CD4-positive, alpha-beta T cell treated with Interferon gamma for 1 hour (primary cell): ENCODE measurements around the gene TSBP1.
"Not testable (repeated sequence)": the region's sequence is repeated elsewhere in the genome, so short reads cannot be mapped to it uniquely, and the experiment has no call there.

ENCODE experiments used
- DNase-seq: peaks from one replicate; pipeline ENCODE4 v3.0.0-alpha.2; 2020

TSBP1 gene

GRCh38 chr6:32371229-32371628 lies 474 bp downstream of the TSBP1 start:
- no peak for DNase-seq

GRCh38 chr6:32370505-32370904 lies 1.2 kb downstream of the TSBP1 start:
- no peak for DNase-seq

GRCh38 chr6:32369660-32370059 lies 2.0 kb downstream of the TSBP1 start:
- DNase-seq, result no peak

- no peak for DNase-seq
Observed at GRCh38 chr6:32367644-32368043, 4.1 kb downstream of the TSBP1 start.

DNA sequence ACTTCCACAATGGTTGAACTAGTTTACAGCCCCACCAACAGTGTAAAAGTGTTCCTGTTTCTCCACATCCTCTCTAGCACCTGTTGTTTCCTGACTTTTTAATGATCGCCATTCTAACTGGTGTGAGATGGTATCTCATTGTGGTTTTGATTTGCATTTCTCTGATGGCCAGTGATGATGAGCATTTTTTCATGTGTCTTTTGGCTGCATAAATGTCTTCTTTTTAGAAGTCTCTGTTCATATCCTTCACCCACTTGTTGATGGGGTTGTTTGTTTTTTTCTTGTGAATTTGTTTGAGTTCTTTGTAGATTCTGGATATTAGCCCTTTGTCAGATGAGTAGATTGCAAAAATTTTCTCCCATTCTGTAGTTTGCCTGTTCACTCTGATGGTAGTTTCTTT lies 12.5 kb downstream of the TSBP1 start:
- DNase-seq, result not testable (repeated sequence)

DNA sequence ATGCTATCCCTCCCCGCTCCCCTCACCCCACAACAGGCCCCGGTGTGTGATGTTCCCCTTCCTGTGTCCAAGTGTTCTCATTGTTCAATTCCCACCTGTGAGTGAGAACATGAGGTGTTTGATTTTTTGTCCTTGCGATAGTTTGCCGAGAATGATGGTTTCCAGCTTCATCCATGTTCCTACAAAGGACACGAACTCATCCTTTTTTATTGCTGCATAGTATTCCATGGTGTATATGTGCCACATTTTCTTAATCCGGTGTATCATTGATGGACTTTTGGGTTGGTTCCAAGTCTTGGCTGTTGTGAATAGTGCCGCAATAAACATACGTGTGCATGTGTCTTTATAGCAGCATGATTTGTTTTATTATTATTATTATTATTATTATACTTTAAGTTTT lies 13.2 kb downstream of the TSBP1 start:
- DNase-seq, result not testable (repeated sequence)

DNA sequence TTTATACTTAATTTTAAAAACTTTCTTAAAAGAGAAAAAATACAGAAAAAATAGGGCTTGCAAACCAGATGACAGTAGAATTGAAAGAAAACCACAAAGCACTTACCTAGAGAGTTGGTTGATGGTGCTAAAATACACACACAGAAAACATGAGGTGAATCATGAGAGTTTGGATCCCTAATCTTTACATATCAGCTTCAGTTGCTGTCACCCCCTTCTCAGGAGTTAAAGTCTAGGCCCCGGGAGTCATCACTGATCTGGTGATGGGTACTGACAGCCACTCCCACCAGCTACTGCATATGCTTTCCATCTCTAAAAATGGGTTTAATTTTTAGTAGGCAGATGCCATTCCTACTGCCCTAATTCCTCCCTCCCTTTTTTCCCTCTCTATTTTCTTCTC lies 16.7 kb downstream of the TSBP1 start:
- DNase-seq, result no peak

GRCh38 chr6:32353348-32353747 lies 18.4 kb downstream of the TSBP1 start:
- DNase-seq, result no peak

DNA sequence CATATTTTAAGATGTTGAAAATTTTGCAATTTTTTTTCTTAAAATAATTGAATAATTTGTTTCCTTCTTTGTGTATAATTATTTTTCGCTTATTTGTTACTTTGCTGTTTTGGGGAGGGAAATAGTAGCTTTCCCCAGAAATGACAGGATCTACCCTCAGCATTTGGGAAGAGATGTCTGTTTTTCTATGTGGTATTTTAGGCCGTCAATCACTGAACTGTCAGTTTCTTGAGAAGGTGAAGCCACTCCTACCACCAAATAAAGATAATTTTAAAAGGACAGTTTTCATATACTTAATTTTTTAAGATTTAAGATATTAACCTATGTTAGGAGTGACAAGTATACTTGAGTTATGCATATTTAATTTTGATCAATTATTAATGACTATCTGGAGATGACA lies 31.5 kb downstream of the TSBP1 start:
- no peak for DNase-seq

- no peak for DNase-seq
Observed at GRCh38 chr6:32337186-32337805, 34.4 kb downstream of the TSBP1 start.

DNA sequence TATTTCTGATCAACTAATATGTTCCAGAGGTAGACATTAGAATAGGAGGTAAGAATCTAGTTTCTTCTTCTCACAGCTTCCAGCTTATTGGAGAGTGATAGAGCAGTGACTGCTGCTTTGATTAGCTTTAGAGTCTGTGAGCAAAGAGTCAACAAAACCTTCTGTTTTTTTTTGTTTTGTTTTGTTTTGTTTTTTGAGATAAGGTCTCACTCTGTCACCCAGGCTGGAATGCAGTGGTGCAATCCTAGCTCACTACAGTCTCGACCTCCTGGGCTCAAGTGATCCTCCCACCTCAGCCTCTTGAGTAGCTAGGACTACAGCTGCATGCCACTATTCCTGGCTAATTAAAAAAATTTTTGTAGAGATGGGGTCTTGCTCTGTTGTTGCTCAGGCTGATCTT lies 39.3 kb downstream of the TSBP1 start:
- no peak for DNase-seq

GRCh38 chr6:32329141-32329540 lies 42.6 kb downstream of the TSBP1 start:
- no peak for DNase-seq

DNA sequence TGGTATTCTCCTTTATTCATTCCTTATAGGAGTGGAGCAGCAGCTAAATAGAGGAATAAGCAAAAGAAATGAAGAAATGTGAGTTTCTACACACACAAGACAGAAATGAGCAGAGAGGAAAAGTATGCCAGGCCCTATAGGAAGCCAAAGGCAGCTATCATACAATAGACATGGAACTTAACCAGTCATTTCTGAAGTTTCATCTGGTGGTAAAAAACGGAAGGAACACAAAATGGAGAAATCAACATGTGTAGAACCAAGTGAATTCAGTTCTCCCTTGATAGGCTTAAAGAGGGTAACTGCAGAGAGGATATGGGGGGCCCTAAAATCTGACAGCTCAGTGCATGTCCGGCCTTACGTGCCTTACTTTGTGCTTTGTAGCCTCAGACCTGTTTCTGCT lies 44.6 kb downstream of the TSBP1 start:
- DNase-seq, result no peak

DNA sequence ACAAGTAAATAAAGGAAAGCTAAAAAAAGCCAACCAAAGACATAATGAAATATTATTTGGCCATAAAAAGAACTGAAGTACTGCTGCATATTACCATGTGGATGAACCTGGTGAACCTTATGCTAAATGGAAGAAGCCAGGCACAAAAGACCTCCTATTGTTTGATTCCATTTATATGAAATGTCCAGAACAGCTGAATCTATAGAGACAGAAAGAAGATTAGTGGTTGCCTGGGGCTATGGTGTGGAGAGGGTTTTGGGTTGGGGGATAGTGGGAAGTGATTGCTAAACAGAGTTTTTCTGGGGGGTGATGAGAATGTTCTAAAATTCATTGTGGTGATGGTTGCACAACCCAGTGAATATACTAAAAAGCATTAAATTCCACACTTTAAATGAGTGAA lies 53.2 kb downstream of the TSBP1 start:
- DNase-seq, result no peak

DNA sequence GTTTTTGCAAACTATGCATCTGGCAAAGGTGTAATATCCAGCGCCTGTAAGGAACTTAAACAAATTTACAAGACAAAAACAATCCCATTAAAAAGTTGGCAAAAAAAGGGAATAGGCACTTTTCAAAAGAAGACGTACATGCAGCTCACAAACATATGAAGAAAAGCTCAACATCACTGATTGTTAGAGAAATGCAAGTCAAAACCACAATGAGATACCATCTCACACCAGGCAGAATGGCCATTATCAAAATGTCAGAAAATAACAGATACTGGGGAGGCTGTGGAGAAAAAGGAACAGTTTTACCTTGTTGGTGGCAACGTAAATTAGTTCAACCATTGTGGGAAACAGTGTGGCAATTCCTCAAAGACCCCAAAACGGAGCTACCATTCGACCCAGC lies 54.2 kb downstream of the TSBP1 start:
- DNase-seq, result no peak

DNA sequence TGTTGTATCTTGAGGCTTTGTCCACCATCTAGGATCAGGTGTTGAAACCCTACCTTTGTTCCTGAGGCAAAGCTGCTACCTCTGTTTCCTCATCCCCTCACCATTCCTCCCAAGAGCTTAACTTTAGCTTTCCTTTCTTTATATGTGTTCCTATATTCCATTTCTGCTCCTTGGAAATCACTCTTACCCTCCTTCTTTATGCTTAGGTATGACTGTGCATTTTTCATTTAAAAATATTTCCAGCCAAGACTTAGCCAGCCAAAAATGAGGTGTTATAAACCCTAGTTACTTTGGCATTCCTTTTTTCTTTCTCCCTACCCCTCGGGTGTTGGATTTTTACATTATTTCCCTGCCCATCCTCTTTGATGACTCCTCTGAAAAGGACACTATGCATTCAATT lies 57.7 kb downstream of the TSBP1 start:
- no peak for DNase-seq

DNA sequence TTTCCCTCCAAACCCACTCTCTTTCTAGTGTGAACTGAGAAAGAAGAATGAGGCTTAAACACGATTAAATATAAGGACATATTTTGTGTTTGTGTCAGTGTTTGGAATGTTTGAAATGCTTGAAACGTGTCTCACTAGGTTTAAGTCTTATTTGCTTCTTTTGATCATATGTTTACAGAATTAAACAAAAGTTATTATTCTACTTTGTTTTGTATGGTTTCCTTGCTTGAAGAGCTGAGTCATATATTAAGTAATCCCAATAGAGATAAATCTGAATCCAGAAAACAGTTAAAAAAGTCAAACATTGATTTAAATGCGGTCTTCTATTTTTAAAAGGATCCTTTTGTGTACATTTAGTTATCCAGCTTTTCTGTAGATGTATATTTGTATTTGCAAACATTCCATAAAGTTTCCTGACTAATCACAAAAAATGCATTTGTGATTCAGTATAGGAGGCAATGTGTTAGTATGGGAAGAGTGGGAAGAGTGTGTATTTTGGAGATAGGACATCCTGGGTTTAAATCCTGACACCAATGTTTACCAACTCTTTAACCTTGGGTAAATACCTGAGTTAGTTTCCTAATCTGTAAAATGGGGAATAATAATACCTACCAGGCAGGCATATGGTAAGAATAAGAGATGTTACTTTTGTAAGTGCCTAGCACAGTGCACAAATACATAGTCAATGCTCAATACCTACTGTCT lies 72.9 kb downstream of the TSBP1 start:
- DNase-seq, result no peak

DNA sequence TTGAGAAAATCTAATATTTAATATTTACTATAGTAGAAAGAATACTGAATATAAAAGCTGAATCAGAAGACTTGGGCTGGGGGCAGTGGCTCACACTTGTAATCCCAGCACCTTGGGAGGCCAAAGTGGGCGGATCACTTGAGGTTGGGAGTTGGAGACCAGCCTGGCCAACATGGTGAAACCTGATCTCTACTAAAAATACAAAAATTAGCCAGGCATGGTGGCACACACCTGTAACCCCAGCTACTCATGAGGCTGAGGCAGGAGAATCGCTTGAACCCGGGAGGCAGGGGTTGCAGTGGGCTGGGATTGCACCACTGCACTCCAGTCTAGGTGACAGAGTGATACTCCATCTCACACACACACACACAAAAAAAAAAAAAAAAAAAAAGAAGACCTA lies 76.7 kb downstream of the TSBP1 start:
- not testable (repeated sequence) for DNase-seq

GRCh38 chr6:32294566-32294965 lies 77.1 kb downstream of the TSBP1 start:
- no peak for DNase-seq

GRCh38 chr6:32293695-32294094 lies 78.0 kb downstream of the TSBP1 start:
- DNase-seq, result no peak

- DNase-seq, result no peak
Observed at GRCh38 chr6:32291543-32291942, 80.2 kb downstream of the TSBP1 start.

GRCh38 chr6:32290886-32291450 lies 80.7 kb downstream of the TSBP1 start:
- DNase-seq, result no peak

- no peak for DNase-seq
Observed at GRCh38 chr6:32288426-32288825, 83.3 kb downstream of the TSBP1 start.

DNA sequence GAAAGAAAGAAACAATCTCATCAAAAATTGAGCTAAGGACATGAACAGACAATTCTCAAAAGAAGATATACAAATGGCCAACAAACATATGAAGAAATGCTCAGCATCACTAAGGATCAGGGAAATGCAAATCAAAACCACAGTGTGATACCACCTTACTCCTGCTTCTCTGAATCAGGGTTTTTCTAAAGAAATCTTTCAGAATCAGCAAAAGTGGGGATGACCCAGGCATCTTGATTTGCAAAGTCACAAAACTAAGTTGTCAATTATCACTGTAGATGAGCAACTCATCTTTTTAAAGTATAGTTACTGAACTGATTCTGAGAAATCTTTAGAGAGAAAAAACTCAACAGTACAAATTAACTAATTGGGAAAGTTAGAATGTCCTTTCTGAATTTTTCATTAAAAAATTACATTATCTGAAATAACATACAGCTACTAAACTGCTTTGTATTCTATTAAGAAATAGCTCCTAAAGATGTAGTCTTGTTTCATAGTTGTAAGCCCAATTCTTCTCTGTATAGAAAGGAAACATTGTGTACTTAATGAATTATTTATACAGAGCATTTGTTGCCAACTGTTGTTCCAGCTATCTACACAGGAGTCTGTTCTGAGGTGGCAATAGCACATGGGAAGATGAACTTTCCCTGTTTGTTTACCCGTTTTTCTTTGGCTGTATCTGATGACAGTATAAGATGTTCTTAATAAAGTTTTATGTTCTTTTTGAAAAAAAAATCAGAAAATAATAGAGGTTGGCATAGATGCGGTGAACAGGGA lies 97.7 kb downstream of the TSBP1 start:
- DNase-seq, result not testable (repeated sequence)
